ENCODE data around the gene PVRIG. TPM values are rescaled to one million over a fixed set of nuclear protein-coding genes. Genes with fewer than 3 reads are reported as not detected.
"Not testable (repeated sequence)": the region's sequence is repeated elsewhere in the genome, so short reads cannot be mapped to it uniquely, and the experiment has no call there.

PVRIG gene
- total RNA-seq, 1 donor from 2014 or later: not detected

- H3K9me3 Mint-ChIP-seq: no peaks in the 10 kb centered on the region
- H3K27ac Mint-ChIP-seq (ENCODE audit: unreplicated experiment): no peak overlapping the region
- DNase-seq (ENCODE audit: low read depth, low spot score): no peak
- H3K4me1 Mint-ChIP-seq: peaks cover 14% of the 10 kb centered on the region
- H3K27me3 Mint-ChIP-seq (ENCODE audit: low read depth): no peaks in the 10 kb centered on the region
- no peak for TF ChIP-seq CTCF (conservative IDR thresholded peaks at IDR 0.05)
- no peak overlapping the region for H3K4me3 Mint-ChIP-seq
- no peaks in the 10 kb centered on the region for H3K36me3 Mint-ChIP-seq (ENCODE audit: low read depth)
These were observed 10.3 kb upstream of the PVRIG start for GRCh38 chr7:100209493-100209892.

GRCh38 chr7:100210805-100211204 is 8.9 kb upstream of the PVRIG start:
- TF ChIP-seq CTCF (conservative IDR thresholded peaks at IDR 0.05): no peak
- H3K4me1 Mint-ChIP-seq: peaks cover 18% of the 10 kb centered on the region
- H3K36me3 Mint-ChIP-seq (ENCODE audit: low read depth): no peaks in the 10 kb centered on the region
- DNase-seq (ENCODE audit: low read depth, low spot score): no peak
- no peak overlapping the region for H3K27ac Mint-ChIP-seq (ENCODE audit: unreplicated experiment)
- no peak overlapping the region for H3K4me3 Mint-ChIP-seq
- no peaks in the 10 kb centered on the region for H3K27me3 Mint-ChIP-seq (ENCODE audit: low read depth)
- H3K9me3 Mint-ChIP-seq: no peaks in the 10 kb centered on the region

GRCh38 chr7:100211342-100211780 is 8.4 kb upstream of the PVRIG start:
- DNase-seq (ENCODE audit: low read depth, low spot score): no peak
- Mint-ChIP-seq H3K27ac (ENCODE audit: unreplicated experiment) (no peak overlapping the region), H3K4me1 (peaks cover 19% of the 10 kb centered on the region), H3K27me3 (ENCODE audit: low read depth) (no peaks in the 10 kb centered on the region), H3K36me3 (ENCODE audit: low read depth) (no peaks in the 10 kb centered on the region), H3K9me3 (no peaks in the 10 kb centered on the region), H3K4me3 (no peak overlapping the region)
- no peak for TF ChIP-seq CTCF (conservative IDR thresholded peaks at IDR 0.05)

GRCh38 chr7:100212631-100213286 is 7.0 kb upstream of the PVRIG start:
- no peaks in the 10 kb centered on the region for H3K9me3 Mint-ChIP-seq
- H3K4me3 Mint-ChIP-seq: no peak overlapping the region
- no peaks in the 10 kb centered on the region for H3K36me3 Mint-ChIP-seq (ENCODE audit: low read depth)
- H3K4me1 Mint-ChIP-seq: peaks cover 23% of the 10 kb centered on the region
- no peak overlapping the region for H3K27ac Mint-ChIP-seq (ENCODE audit: unreplicated experiment)
- no peak for DNase-seq (ENCODE audit: low read depth, low spot score)
- no peak for TF ChIP-seq CTCF (conservative IDR thresholded peaks at IDR 0.05)
- no peaks in the 10 kb centered on the region for H3K27me3 Mint-ChIP-seq (ENCODE audit: low read depth)

- TF ChIP-seq CTCF (conservative IDR thresholded peaks at IDR 0.05): no peak
- no peaks in the 10 kb centered on the region for H3K9me3 Mint-ChIP-seq
- H3K4me3 Mint-ChIP-seq: peak overlapping the region; percentile 7
- DNase-seq (ENCODE audit: low read depth, low spot score): no peak
- H3K36me3 Mint-ChIP-seq (ENCODE audit: low read depth): no peaks in the 10 kb centered on the region
- H3K27ac Mint-ChIP-seq (ENCODE audit: unreplicated experiment): no peak overlapping the region
- no peaks in the 10 kb centered on the region for H3K27me3 Mint-ChIP-seq (ENCODE audit: low read depth)
- H3K4me1 Mint-ChIP-seq: peaks cover 17% of the 10 kb centered on the region
These were observed 6.1 kb upstream of the PVRIG start for GRCh38 chr7:100213672-100214071.

GRCh38 chr7:100214356-100214755 is 5.4 kb upstream of the PVRIG start:
- not testable (repeated sequence) for H3K36me3 Mint-ChIP-seq (ENCODE audit: low read depth); H3K9me3 Mint-ChIP-seq; H3K4me3 Mint-ChIP-seq; DNase-seq (ENCODE audit: low read depth, low spot score); H3K27ac Mint-ChIP-seq (ENCODE audit: unreplicated experiment); H3K27me3 Mint-ChIP-seq (ENCODE audit: low read depth)
- H3K4me1 Mint-ChIP-seq: peaks cover 16% of the 10 kb centered on the region

Measured in neural crest cell (in vitro differentiated cells).